SK-N-SH (cell line): ENCODE measurements around the gene PDK4. TPM values are rescaled to one million over a fixed set of nuclear protein-coding genes. Genes with fewer than 3 reads are reported as not detected.
"Not testable (repeated sequence)": the region's sequence is repeated elsewhere in the genome, so short reads cannot be mapped to it uniquely, and the experiment has no call there.

Source experiments
- CTCF ChIA-PET: fragments of 300-600, 350-600 bp; formaldehyde crosslinking; extraction: SDS; loops from one replicate; lab custom pipeline; 2021; lab: Yijun Ruan, JAX
- POLR2A ChIA-PET: fragments of 350-600 bp; sonication (Branson Sonifier 250); formaldehyde crosslinking; extraction: SDS; loops from one replicate; lab custom pipeline; 2020; ENCODE audit warnings: antibody characterized with exemption, inconsistent platforms; lab: Yijun Ruan, JAX
- DNase-seq: peaks from one replicate; pipeline ENCODE4 v3.0.0; 2012
- H2AFZ ChIP-seq: fragments of 200-600 bp; sonication (generic); 2 replicates; pipeline ENCODE4 v1.8.1; 2016; ENCODE audit warnings: antibody characterized with exemption, mild to moderate bottlenecking, low read depth
- H3F3A ChIP-seq: fragments of 200-600 bp; sonication (generic); replicated peaks from 2 replicates; pipeline ENCODE3; 2016; ENCODE audit warnings: antibody characterized with exemption, mild to moderate bottlenecking; ENCODE audit not compliant: insufficient read depth
- H3K27ac ChIP-seq, 2 experiments: fragments of 200-500 bp in 1 of 2; fragments of 200-600 bp in 1 of 2; sonication (Bioruptor generic) in 1 of 2; sonication (generic), shearing (Covaris generic) in 1 of 2; 2 replicates each; pipeline versions ENCODE4 v1.5.1 to v1.6.1; 2014 to 2016; ENCODE audit warnings: low read depth in 2 of 2, inconsistent platforms in 1 of 2, low read length in 1 of 2, mild to moderate bottlenecking in 1 of 2, mixed read lengths in 1 of 2
- H3K27me3 ChIP-seq: fragments of 200-600 bp; sonication (generic), shearing (Covaris generic); 2 replicates; pipeline ENCODE4 v1.6.1; 2016; ENCODE audit warnings: mixed run types; ENCODE audit not compliant: insufficient read depth
- H3K36me3 ChIP-seq, 2 experiments: fragments of 200-500 bp in 1 of 2; fragments of 200-600 bp in 1 of 2; sonication (Bioruptor generic) in 1 of 2; sonication (generic) in 1 of 2; replicated peaks in 1 of 2; 2 replicates each; pipeline versions ENCODE3 to v1.5.1; 2014 to 2016; ENCODE audit warnings: low read length in 1 of 2, mild to moderate bottlenecking in 1 of 2; ENCODE audit not compliant: insufficient read depth in 2 of 2, control insufficient read depth in 1 of 2
- H3K4me1 ChIP-seq, 2 experiments: fragments of 200-500 bp in 1 of 2; fragments of 200-600 bp in 1 of 2; sonication (Bioruptor generic) in 1 of 2; sonication (generic), shearing (Covaris generic) in 1 of 2; 2 replicates each; pipeline versions ENCODE4 v1.5.1 to v1.6.1; 2014 to 2016; ENCODE audit warnings: low read depth in 1 of 2, low read length in 1 of 2, mixed run types in 1 of 2; ENCODE audit not compliant: insufficient read depth in 2 of 2, control insufficient read depth in 1 of 2
- H3K4me2 ChIP-seq: fragments of 200-600 bp; sonication (generic), shearing (Covaris generic); 2 replicates; pipeline ENCODE4 v1.6.1; 2017; ENCODE audit warnings: mixed run types
- H3K4me3 ChIP-seq, 2 experiments: fragments of 200-500 bp in 1 of 2; fragments of 200-600 bp in 1 of 2; sonication (Bioruptor generic) in 1 of 2; sonication (generic), shearing (Covaris generic) in 1 of 2; 2 replicates each; pipeline versions ENCODE4 v1.5.1 to v1.8.1; 2014 to 2016; ENCODE audit warnings: low read depth in 2 of 2, inconsistent platforms in 1 of 2, low read length in 1 of 2, mild to moderate bottlenecking in 1 of 2, mixed read lengths in 1 of 2, moderate library complexity in 1 of 2
- H3K79me2 ChIP-seq: fragments of 200-600 bp; sonication (generic); 2 replicates; pipeline ENCODE4 v1.8.1; 2017; ENCODE audit warnings: mild to moderate bottlenecking; ENCODE audit not compliant: insufficient read depth
- H3K9ac ChIP-seq: fragments of 200-600 bp; sonication (generic); 2 replicates; pipeline ENCODE4 v1.6.1; 2017; ENCODE audit warnings: mixed run types
- H3K9me2 ChIP-seq: fragments of 200-600 bp; sonication (generic); 2 replicates; pipeline ENCODE4 v1.6.1; 2017; ENCODE audit warnings: mixed run types
- H3K9me3 ChIP-seq: fragments of 200-600 bp; sonication (generic); 2 replicates; pipeline ENCODE4 v1.6.1; 2017; ENCODE audit warnings: mixed run types, mild to moderate bottlenecking, moderate library complexity
- H4K20me1 ChIP-seq: fragments of 200-600 bp; sonication (generic); 2 replicates; pipeline ENCODE4 v1.6.1; 2017; ENCODE audit warnings: mild to moderate bottlenecking, mixed run types; ENCODE audit not compliant: insufficient read depth
- ELF1 ChIP-seq: IDR thresholded peaks from 2 replicates; pipeline ENCODE4 v1.4.0; 2012
- FOSL2 ChIP-seq: IDR thresholded peaks from 2 replicates; pipeline ENCODE4 v1.4.0; 2012; ENCODE audit warnings: low read depth, mild to moderate bottlenecking, moderate library complexity, borderline replicate concordance
- MEF2A ChIP-seq: IDR thresholded peaks from 2 replicates; pipeline ENCODE4 v1.4.0; 2012; ENCODE audit warnings: low read depth, borderline replicate concordance
- POLR2AphosphoS5 ChIP-seq: IDR thresholded peaks from 2 replicates; pipeline ENCODE4 v1.6.1; 2012; ENCODE audit warnings: low read depth, low read length
- RAD21 ChIP-seq: IDR thresholded peaks from 2 replicates; pipeline ENCODE4 v1.6.1; 2012; ENCODE audit warnings: mild to moderate bottlenecking, low read length
- TCF12 ChIP-seq: IDR thresholded peaks from 2 replicates; pipeline ENCODE4 v1.4.0; 2012
- TEAD4 ChIP-seq: IDR thresholded peaks from 2 replicates; pipeline ENCODE4 v1.4.0; 2012; ENCODE audit warnings: mild to moderate bottlenecking, borderline replicate concordance; ENCODE audit not compliant: insufficient read depth
- USF1 ChIP-seq: IDR thresholded peaks from 2 replicates; pipeline ENCODE4 v1.4.0; 2012; ENCODE audit warnings: low read depth, borderline replicate concordance
- YY1 ChIP-seq: IDR thresholded peaks from 2 replicates; pipeline ENCODE4 v1.4.0; 2012; ENCODE audit warnings: low read depth, mild to moderate bottlenecking
- ZBTB33 ChIP-seq: IDR thresholded peaks from 2 replicates; pipeline ENCODE4 v1.4.0; 2012; ENCODE audit warnings: low read depth, borderline replicate concordance
- WGBS: methylation state at CpG from one replicate; pipeline ENCODE4 v1.1.6; 2017; ENCODE audit warnings: low lambda C conversion rate; 5-methylcytosine and 5-hydroxymethylcytosine counted together
- polyA plus RNA-seq, 3 experiments: library from polyadenylated mRNA; depleted of rRNA; stranded (reverse); fragments of >200 nt; gene quantifications; 2 replicates each; pipeline ENCODE4 v1.2.3, GENCODE V29; 2012

Gene PDK4
- polyA plus RNA-seq, 1 of the 3 experiments (the other 2 are of a cell fraction), result 0.13 TPM

GRCh38 chr7:95553939-95554338 is 42.4 kb downstream of the PDK4 start:
- Histone ChIP-seq H3F3A (peaks cover 6% of the 10 kb centered on the region), H4K20me1 (no peaks in the 10 kb centered on the region), H3K4me1 (peaks cover 0 to 14% of the 10 kb centered on the region in 2 experiments; a peak in 3 of 4 replicates), H2AFZ (no peak overlapping the region), H3K9me2 (no peaks in the 10 kb centered on the region), H3K79me2 (no peaks in the 10 kb centered on the region), H3K36me3 (no peaks in the 10 kb centered on the region), H3K4me2 (no peak overlapping the region), H3K9ac (no peak overlapping the region), H3K4me3 (no peak overlapping the region), H3K27ac (no peak overlapping the region), H3K9me3 (no peaks in the 10 kb centered on the region), H3K27me3 (peaks cover 45% of the 10 kb centered on the region)
- TF ChIP-seq TEAD4 (no peak), POLR2AphosphoS5 (no peak), TCF12 (no peak), ZBTB33 (no peak), MEF2A (no peak), RAD21 (no peak), FOSL2 (no peak), USF1 (no peak), YY1 (no peak), ELF1 (no peak)
- WGBS, result 14% methylated on average over 2 of the region's 2 CpGs
- POLR2A ChIA-PET, result no interaction called here
- CTCF ChIA-PET, result no interaction called here
- DNase-seq, result no peak

- WGBS, result 46% methylated on average over 39 of the region's 45 CpGs
- POLR2A ChIA-PET, result not testable (repeated sequence)
These were observed 44.0 kb downstream of the PDK4 start for GRCh38 chr7:95552010-95552926.

More at GRCh38 chr7:95552010-95552926, 44.0 kb downstream of the PDK4 start:
- peaks cover 32% of the 10 kb centered on the region for H3K27me3 ChIP-seq
- not testable (repeated sequence) for H3K27ac ChIP-seq, H4K20me1 ChIP-seq, H3K4me3 ChIP-seq, H3K79me2 ChIP-seq, H3K9me3 ChIP-seq, DNase-seq, H3F3A ChIP-seq, H2AFZ ChIP-seq, H3K9ac ChIP-seq, H3K36me3 ChIP-seq, H3K4me2 ChIP-seq, H3K9me2 ChIP-seq
- H3K4me1 ChIP-seq, result peaks cover 0 to 14% of the 10 kb centered on the region in 2 experiments; a peak in 3 of 4 replicates
- CTCF ChIA-PET, result interaction anchor here (0.6 to 1.0 kb wide), 4 partner anchors 24 to 1089 kb away, joined by 3 to 4 read pairs (median 3); no protein-coding TSS in a partner anchor
